ENCODE data around the gene APOL5. TPM values are rescaled to one million over a fixed set of nuclear protein-coding genes. Genes with fewer than 3 reads are reported as not detected.

APOL5 gene
- total RNA-seq, 1 donor from 2014 or later, result not detected

DNA sequence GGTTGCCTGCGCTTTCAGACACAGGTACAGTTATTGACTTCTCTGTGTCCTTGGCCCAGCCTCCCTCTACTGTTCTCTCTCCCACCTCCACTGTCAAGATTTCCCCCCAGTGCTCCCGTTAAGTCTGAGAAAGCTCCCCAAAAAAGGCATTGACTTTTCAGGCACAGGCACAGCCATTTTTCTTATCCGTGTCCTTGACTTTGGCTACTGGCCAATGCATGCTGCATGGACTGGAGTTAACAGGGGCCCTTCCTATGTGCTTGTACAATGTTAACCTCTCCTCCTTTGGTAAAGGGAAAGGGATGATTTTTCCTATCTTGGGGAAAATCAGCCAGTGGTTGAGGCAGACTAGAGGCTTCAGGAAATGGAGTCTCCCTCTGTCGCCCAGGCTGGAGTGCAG lies 4.3 kb downstream of the APOL5 start:
- Mint-ChIP-seq H3K27me3 (ENCODE audit: unreplicated experiment) (peaks cover 3% of the 10 kb centered on the region), H3K27ac (ENCODE audit: unreplicated experiment) (no peak overlapping the region), H3K36me3 (ENCODE audit: unreplicated experiment) (no peaks in the 10 kb centered on the region), H3K4me3 (ENCODE audit: unreplicated experiment) (no peak overlapping the region), H3K4me1 (ENCODE audit: low read depth, unreplicated experiment) (peaks cover 2% of the 10 kb centered on the region), H3K9me3 (ENCODE audit: unreplicated experiment) (peaks cover 2% of the 10 kb centered on the region)
- TF ChIP-seq, protein P1, sequence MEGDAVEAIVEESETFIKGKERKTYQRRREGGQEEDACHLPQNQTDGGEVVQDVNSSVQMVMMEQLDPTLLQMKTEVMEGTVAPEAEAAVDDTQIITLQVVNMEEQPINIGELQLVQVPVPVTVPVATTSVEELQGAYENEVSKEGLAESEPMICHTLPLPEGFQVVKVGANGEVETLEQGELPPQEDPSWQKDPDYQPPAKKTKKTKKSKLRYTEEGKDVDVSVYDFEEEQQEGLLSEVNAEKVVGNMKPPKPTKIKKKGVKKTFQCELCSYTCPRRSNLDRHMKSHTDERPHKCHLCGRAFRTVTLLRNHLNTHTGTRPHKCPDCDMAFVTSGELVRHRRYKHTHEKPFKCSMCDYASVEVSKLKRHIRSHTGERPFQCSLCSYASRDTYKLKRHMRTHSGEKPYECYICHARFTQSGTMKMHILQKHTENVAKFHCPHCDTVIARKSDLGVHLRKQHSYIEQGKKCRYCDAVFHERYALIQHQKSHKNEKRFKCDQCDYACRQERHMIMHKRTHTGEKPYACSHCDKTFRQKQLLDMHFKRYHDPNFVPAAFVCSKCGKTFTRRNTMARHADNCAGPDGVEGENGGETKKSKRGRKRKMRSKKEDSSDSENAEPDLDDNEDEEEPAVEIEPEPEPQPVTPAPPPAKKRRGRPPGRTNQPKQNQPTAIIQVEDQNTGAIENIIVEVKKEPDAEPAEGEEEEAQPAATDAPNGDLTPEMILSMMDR (IDR thresholded peaks at IDR 0.05; ENCODE audit: partially characterized antibody, unreplicated experiment), result no peak
- DNase-seq, result no peak

DNA sequence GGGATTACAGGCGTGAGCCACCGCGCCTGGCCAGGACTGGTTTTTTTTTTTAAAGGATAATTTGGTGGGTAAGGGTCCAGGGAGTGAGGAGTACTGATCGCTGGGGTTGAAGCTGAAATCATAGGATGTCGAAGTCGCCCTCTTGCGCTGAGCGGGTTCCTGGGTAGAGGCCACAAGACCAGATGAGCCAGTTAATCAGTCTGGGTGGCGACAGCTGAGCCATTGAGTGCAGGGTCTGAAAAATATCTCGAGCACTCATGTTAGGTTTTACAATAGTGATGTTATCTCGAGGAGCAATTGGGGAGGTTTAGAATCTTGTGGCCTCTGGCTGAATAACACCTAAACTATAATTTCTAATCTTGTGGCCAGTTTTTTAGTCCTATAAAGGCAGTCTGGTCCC lies 7.8 kb downstream of the APOL5 start:
- Mint-ChIP-seq H3K9me3 (ENCODE audit: unreplicated experiment) (peaks cover 2% of the 10 kb centered on the region), H3K36me3 (ENCODE audit: unreplicated experiment) (no peaks in the 10 kb centered on the region), H3K27ac (ENCODE audit: unreplicated experiment) (no peak overlapping the region), H3K27me3 (ENCODE audit: unreplicated experiment) (peaks cover 3% of the 10 kb centered on the region), H3K4me3 (ENCODE audit: unreplicated experiment) (no peak overlapping the region), H3K4me1 (ENCODE audit: low read depth, unreplicated experiment) (peaks cover 3% of the 10 kb centered on the region)
- TF ChIP-seq, protein P1 (IDR thresholded peaks at IDR 0.05; ENCODE audit: partially characterized antibody, unreplicated experiment), result no peak
- DNase-seq, result no peak

DNA sequence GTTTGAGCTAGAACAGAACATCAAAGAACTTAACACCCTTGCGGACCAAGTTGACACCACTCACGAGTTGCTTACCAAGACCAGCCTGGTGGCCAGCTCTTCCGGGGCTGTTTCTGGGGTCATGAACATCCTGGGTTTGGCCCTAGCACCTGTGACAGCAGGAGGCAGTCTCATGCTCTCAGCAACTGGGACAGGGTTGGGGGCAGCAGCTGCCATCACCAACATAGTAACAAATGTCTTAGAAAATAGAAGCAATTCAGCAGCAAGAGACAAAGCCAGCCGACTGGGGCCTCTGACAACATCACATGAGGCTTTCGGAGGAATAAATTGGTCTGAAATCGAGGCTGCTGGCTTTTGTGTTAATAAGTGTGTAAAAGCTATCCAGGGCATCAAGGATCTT lies 8.7 kb downstream of the APOL5 start:
- TF ChIP-seq, protein P1 (IDR thresholded peaks at IDR 0.05; ENCODE audit: partially characterized antibody, unreplicated experiment), result no peak
- Mint-ChIP-seq H3K27ac (ENCODE audit: unreplicated experiment) (no peak overlapping the region), H3K27me3 (ENCODE audit: unreplicated experiment) (peaks cover 3% of the 10 kb centered on the region), H3K36me3 (ENCODE audit: unreplicated experiment) (no peaks in the 10 kb centered on the region), H3K4me3 (ENCODE audit: unreplicated experiment) (no peak overlapping the region), H3K9me3 (ENCODE audit: unreplicated experiment) (peaks cover 2% of the 10 kb centered on the region), H3K4me1 (ENCODE audit: low read depth, unreplicated experiment) (peaks cover 3% of the 10 kb centered on the region)
- DNase-seq, result no peak

DNA sequence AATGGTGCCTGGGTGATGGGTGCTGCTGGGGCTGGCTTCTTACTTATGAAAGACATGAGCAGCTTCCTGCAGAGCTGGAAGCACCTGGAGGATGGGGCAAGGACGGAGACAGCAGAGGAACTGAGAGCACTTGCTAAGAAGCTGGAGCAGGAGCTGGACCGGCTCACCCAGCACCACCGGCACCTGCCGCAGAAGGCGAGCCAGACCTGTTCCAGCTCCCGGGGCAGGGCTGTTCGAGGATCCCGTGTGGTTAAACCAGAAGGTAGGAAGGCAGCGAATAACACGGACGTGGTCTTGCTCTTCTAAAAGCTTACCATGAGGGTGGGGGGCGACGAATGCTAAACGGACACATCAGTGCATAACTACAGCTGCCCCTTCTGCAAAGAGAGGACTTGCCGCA lies 9.3 kb downstream of the APOL5 start:
- H3K4me1 Mint-ChIP-seq (ENCODE audit: low read depth, unreplicated experiment), result peaks cover 3% of the 10 kb centered on the region
- peaks cover 3% of the 10 kb centered on the region for H3K27me3 Mint-ChIP-seq (ENCODE audit: unreplicated experiment)
- no peak overlapping the region for H3K27ac Mint-ChIP-seq (ENCODE audit: unreplicated experiment)
- H3K4me3 Mint-ChIP-seq (ENCODE audit: unreplicated experiment), result no peak overlapping the region
- H3K36me3 Mint-ChIP-seq (ENCODE audit: unreplicated experiment), result no peaks in the 10 kb centered on the region
- DNase-seq, result no peak
- peaks cover 2% of the 10 kb centered on the region for H3K9me3 Mint-ChIP-seq (ENCODE audit: unreplicated experiment)
- TF ChIP-seq, protein P1 (IDR thresholded peaks at IDR 0.05; ENCODE audit: partially characterized antibody, unreplicated experiment), result no peak

DNA sequence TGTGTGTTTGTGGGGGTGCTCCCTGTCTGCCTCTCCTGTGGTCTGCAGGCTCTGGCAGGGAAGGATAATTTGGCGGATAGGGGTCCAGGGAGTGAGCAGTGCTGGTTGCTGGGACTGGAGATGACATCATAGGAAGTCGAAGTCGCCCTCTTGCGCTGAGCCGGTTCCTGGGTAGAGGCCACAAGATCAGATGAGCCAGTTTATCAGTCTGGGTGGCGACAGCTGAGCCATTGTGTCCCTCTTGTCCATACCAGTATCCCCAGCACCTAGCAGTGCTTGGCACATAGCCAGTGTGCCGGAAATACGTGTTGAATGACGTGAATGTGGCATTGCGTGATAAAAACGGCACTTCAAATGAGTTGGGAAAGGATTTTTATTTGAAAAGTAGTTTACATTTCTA lies 9.8 kb downstream of the APOL5 start:
- H3K27me3 Mint-ChIP-seq (ENCODE audit: unreplicated experiment), result peaks cover 3% of the 10 kb centered on the region
- H3K4me3 Mint-ChIP-seq (ENCODE audit: unreplicated experiment), result no peak overlapping the region
- peaks cover 2% of the 10 kb centered on the region for H3K9me3 Mint-ChIP-seq (ENCODE audit: unreplicated experiment)
- TF ChIP-seq, protein P1 (IDR thresholded peaks at IDR 0.05; ENCODE audit: partially characterized antibody, unreplicated experiment), result no peak
- peaks cover 3% of the 10 kb centered on the region for H3K4me1 Mint-ChIP-seq (ENCODE audit: low read depth, unreplicated experiment)
- no peak for DNase-seq
- no peaks in the 10 kb centered on the region for H3K36me3 Mint-ChIP-seq (ENCODE audit: unreplicated experiment)
- no peak overlapping the region for H3K27ac Mint-ChIP-seq (ENCODE audit: unreplicated experiment)
